Smooth muscle cell (in vitro differentiated cells): Measurements from ENCODE around the gene APCDD1L. TPM values are rescaled to one million over a fixed set of nuclear protein-coding genes. Genes with fewer than 3 reads are reported as not detected.

Experiments
- DNase-seq: peaks from one replicate; lab custom pipeline; 2025; ENCODE audit not compliant: unreplicated experiment; lab: John Stamatoyannopoulos, UW
- H2AFZ ChIP-seq: fragments of 200-600 bp; sonication (generic); 2 replicates; pipeline ENCODE4 v1.6.0; 2016; ENCODE audit warnings: antibody characterized with exemption, low read depth, mild to moderate bottlenecking
- H3F3A ChIP-seq: fragments of 200-600 bp; sonication (generic); 2 replicates; pipeline ENCODE4 v1.6.0; 2017; ENCODE audit warnings: antibody characterized with exemption, low read depth
- H3K27ac ChIP-seq: fragments of 200-600 bp; sonication (generic); 2 replicates; pipeline ENCODE4 v1.5.1; 2016; ENCODE audit warnings: low read depth, mild to moderate bottlenecking
- H3K27me3 ChIP-seq: fragments of 200-600 bp; sonication (generic); 2 replicates; pipeline ENCODE4 v1.6.1; 2016; ENCODE audit warnings: low read depth, mild to moderate bottlenecking
- H3K36me3 ChIP-seq: fragments of 200-600 bp; sonication (generic); 2 replicates; pipeline ENCODE4 v1.5.1; 2016; ENCODE audit warnings: low read depth
- H3K4me1 ChIP-seq: fragments of 200-600 bp; sonication (generic); 2 replicates; pipeline ENCODE4 v1.5.1; 2016; ENCODE audit warnings: low read depth
- H3K4me2 ChIP-seq: fragments of 200-600 bp; sonication (generic); 2 replicates; pipeline ENCODE4 v1.6.0; 2016; ENCODE audit warnings: mild to moderate bottlenecking
- H3K4me3 ChIP-seq: fragments of 200-600 bp; sonication (generic); 2 replicates; pipeline ENCODE4 v1.5.1; 2016; ENCODE audit warnings: mild to moderate bottlenecking
- H3K79me2 ChIP-seq: fragments of 200-600 bp; sonication (generic); 2 replicates; pipeline ENCODE4 v1.6.0; 2016; ENCODE audit warnings: low read depth, mild to moderate bottlenecking
- H3K9ac ChIP-seq: fragments of 200-600 bp; sonication (generic); 2 replicates; pipeline ENCODE4 v1.6.0; 2016; ENCODE audit warnings: low read depth
- H3K9me3 ChIP-seq: fragments of 200-600 bp; sonication (generic); replicated peaks from 2 replicates; pipeline ENCODE4 v1.5.1; 2016; ENCODE audit warnings: low read depth
- H4K20me1 ChIP-seq: fragments of 200-600 bp; sonication (generic); 2 replicates; pipeline ENCODE4 v1.6.0; 2016; ENCODE audit warnings: low read depth
- WGBS: methylation state at CpG from one replicate; pipeline ENCODE4 v1.1.7; 2016; ENCODE audit warnings: low lambda C conversion rate; 5-methylcytosine and 5-hydroxymethylcytosine counted together
- polyA plus RNA-seq: library from polyadenylated mRNA; unstranded; fragments of >200 nt; fragmentation: Nextera tagmentation; extraction: Ambion mirVana; gene quantifications from 2 replicates; pipeline ENCODE4 v1.2.1, GENCODE V29; 2016
- total RNA-seq: library from RNA; depleted of rRNA; stranded (reverse); fragments of >200 nt; gene quantifications from 2 replicates; pipeline ENCODE4 v1.2.3, GENCODE V29; 2014
- TF ChIP-seq, protein P1 (sequence below): fragments of 200-600 bp; sonication (generic); IDR thresholded peaks from 2 replicates; pipeline ENCODE4 v1.5.1; 2017; ENCODE audit warnings: borderline replicate concordance, mild to moderate bottlenecking, antibody characterized with exemption; ENCODE audit not compliant: insufficient read depth, poor library complexity, severe bottlenecking

Gene APCDD1L
- total and polyA plus RNA-seq, 2 experiments from 2014 or later, result 9.4 to 18.3 TPM

DNA sequence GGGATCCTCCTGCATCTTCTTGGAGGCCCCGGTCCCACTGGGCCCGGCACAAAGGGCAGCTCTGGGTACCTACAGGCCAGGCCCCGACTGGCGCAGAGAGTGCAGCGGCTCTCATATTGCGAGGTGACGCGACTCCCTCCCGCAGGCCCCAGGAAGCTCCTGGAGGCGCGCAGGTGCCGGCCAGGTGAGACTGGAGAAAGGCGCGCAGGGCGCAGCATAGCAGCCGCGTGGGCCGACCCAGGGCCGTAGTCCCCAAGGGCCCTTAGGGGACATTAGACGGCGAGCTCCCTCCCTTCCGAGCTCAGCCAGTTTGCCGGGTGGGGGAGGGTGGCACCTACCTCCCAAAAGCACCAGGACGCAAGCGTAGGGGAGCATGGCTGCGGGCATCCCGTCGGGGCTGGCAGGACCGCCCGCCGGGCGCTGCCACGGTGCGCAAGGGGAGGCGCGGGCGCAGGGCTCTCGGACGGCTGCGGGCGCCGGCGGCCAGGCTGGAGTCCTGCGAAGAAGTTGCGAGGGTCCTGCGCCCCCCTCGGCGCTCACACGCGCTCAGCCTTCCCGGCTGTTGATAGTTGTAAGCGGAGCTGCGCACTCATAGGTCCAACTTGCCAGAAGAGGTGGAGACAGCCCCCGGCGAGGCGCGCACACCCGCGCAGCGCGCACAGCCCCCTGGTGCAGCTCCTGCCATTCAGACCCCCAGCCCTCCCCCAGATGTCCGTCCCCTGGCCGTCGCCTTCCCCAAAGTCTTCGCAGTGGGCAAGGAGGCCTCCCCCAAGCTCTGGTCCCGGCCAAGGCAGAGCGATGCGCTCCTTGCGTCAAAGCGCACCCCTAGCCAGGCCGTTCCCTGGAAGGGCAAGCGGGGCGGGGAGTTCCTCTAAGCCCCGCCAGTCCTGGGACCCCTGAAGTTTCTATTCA is 622 bp downstream of the APCDD1L start:
- peak overlapping the region; percentile 12 for H3K9ac ChIP-seq
- H3K4me2 ChIP-seq, result peak overlapping the region; percentile 97
- no peaks in the 10 kb centered on the region for H3F3A ChIP-seq
- peaks cover 16% of the 10 kb centered on the region for H3K27me3 ChIP-seq
- no peaks in the 10 kb centered on the region for H3K9me3 ChIP-seq
- 6% methylated on average over 60 of the region's 74 CpGs for WGBS
- H3K4me1 ChIP-seq, result peaks cover 11% of the 10 kb centered on the region
- no peak overlapping the region for H3K27ac ChIP-seq
- no peak for DNase-seq
- H3K4me3 ChIP-seq, result peak overlapping the region; percentile 54
- TF ChIP-seq, protein P1, sequence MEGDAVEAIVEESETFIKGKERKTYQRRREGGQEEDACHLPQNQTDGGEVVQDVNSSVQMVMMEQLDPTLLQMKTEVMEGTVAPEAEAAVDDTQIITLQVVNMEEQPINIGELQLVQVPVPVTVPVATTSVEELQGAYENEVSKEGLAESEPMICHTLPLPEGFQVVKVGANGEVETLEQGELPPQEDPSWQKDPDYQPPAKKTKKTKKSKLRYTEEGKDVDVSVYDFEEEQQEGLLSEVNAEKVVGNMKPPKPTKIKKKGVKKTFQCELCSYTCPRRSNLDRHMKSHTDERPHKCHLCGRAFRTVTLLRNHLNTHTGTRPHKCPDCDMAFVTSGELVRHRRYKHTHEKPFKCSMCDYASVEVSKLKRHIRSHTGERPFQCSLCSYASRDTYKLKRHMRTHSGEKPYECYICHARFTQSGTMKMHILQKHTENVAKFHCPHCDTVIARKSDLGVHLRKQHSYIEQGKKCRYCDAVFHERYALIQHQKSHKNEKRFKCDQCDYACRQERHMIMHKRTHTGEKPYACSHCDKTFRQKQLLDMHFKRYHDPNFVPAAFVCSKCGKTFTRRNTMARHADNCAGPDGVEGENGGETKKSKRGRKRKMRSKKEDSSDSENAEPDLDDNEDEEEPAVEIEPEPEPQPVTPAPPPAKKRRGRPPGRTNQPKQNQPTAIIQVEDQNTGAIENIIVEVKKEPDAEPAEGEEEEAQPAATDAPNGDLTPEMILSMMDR, result no peak
- no peaks in the 10 kb centered on the region for H3K79me2 ChIP-seq
- H4K20me1 ChIP-seq, result no peaks in the 10 kb centered on the region
- H3K36me3 ChIP-seq, result no peaks in the 10 kb centered on the region
- peak overlapping the region; percentile 91 for H2AFZ ChIP-seq

DNA sequence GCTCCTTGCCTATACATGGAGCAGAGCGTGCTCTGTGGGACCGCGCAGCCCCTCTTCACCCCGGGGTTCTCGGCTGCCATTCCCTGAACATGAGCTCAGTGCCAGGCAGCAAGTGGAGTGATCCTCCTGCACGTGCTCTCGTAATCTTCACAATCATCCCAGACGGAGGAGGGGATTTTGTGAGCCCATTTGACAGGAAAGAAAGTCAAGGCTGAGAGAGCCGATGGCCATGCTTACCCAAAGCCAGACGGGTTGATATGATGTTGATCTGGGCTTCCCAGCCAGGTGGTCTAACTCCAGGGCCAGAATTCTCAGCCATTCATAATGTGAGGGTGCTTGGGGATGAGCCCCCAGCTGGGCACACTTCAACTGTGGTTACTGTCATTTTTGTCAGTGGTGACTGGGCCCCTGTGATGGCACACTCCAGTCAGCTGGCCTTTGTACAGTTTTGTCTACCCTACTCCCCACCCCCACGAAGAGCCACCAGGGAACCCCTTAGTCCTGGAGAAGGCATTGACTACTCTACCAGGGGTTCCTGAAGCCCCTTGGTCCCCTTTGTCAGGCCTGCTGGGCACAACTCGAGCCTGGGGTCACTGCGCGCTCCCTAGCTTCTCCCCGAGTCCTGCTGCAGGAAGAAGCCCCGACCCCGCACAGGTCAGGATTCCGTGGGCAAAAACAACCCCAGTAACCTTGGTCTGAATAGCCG is 1.5 kb downstream of the APCDD1L start:
- 77% methylated on average over 19 of the region's 19 CpGs for WGBS
- no peak for DNase-seq
- no peak overlapping the region for H3K9ac ChIP-seq
- no peak overlapping the region for H3K27ac ChIP-seq
- peak overlapping the region; percentile 97 for H3K4me2 ChIP-seq
- no peaks in the 10 kb centered on the region for H3K9me3 ChIP-seq
- H3K27me3 ChIP-seq, result peaks cover 16% of the 10 kb centered on the region
- H2AFZ ChIP-seq, result no peak overlapping the region
- TF ChIP-seq, protein P1, result no peak
- H3K4me1 ChIP-seq, result peaks cover 11% of the 10 kb centered on the region
- no peaks in the 10 kb centered on the region for H3F3A ChIP-seq
- H3K36me3 ChIP-seq, result no peaks in the 10 kb centered on the region
- no peaks in the 10 kb centered on the region for H4K20me1 ChIP-seq
- peak overlapping the region; percentile 54 for H3K4me3 ChIP-seq
- H3K79me2 ChIP-seq, result no peaks in the 10 kb centered on the region

DNA sequence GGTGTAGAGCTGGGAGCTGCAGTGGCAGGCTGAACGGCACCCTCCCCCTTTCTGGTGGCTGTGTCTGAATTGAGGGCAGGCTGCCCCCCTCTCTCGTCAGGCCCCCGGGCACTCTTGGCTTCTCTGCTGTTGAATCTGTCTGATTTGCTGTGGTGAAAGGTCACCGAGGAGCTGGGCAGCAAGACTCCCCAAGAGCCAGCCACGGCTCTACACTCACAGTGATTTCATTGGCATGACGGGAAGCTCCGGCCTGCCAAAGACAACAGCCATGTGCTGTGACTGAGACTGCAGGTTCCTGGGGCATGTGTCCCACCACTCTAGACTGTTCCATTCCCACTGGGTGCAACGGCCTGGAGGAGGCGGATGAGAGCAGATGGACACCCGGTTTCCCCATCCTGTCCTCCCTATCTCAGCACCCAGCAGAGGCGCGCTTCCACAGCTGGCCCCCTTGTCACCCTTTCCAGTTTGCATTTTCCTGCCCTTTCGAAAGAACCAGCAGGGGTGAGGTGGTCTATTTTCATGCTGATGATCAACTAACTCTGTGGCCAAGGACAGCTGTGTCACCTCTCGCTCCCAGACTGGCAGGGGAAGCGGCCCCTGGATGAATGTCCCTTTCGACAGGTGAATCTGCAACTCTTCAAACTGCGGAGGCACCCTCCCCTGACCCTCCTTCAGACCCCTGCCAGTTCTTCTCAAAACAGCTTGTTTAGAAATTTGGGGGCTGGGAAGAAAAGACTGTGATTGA is 2.2 kb downstream of the APCDD1L start:
- TF ChIP-seq, protein P1, result no peak
- H3K27ac ChIP-seq, result peak overlapping the region; percentile 73
- 77% methylated on average over 17 of the region's 17 CpGs for WGBS
- no peaks in the 10 kb centered on the region for H3K79me2 ChIP-seq
- peak overlapping the region; percentile 97 for H3K4me2 ChIP-seq
- H2AFZ ChIP-seq, result no peak overlapping the region
- H3K9ac ChIP-seq, result no peak overlapping the region
- H3K36me3 ChIP-seq, result no peaks in the 10 kb centered on the region
- peaks cover 11% of the 10 kb centered on the region for H3K4me1 ChIP-seq
- no peaks in the 10 kb centered on the region for H3F3A ChIP-seq
- no peak for DNase-seq
- H3K9me3 ChIP-seq, result no peaks in the 10 kb centered on the region
- no peak overlapping the region for H3K4me3 ChIP-seq
- peaks cover 16% of the 10 kb centered on the region for H3K27me3 ChIP-seq
- H4K20me1 ChIP-seq, result no peaks in the 10 kb centered on the region
